ENCODE measurements around the gene TNNI3K. TPM values are rescaled to one million over a fixed set of nuclear protein-coding genes. Genes with fewer than 3 reads are reported as not detected.

TNNI3K gene
- polyA plus RNA-seq, 1 donor from 2014 or later = 3.5 TPM

- no peaks in the 10 kb centered on the region for H3K9me3 ChIP-seq (ENCODE audit: low read length)
- H3K27me3 ChIP-seq (ENCODE audit: insufficient read depth, low read depth, low read length) = no peaks in the 10 kb centered on the region
- no peaks in the 10 kb centered on the region for H4K20me1 ChIP-seq (ENCODE audit: insufficient read depth)
- no peaks in the 10 kb centered on the region for H3K79me2 ChIP-seq (replicated peaks; ENCODE audit: insufficient read depth, low read length)
- no peaks in the 10 kb centered on the region for H3K36me3 ChIP-seq (ENCODE audit: insufficient read depth, low read length)
- TF ChIP-seq TAF1 (IDR thresholded peaks at IDR 0.05; ENCODE audit: low read depth) (no peak), POLR2AphosphoS5 (IDR thresholded peaks at IDR 0.05) (no peak), EP300 (conservative IDR thresholded peaks at IDR 0.05; ENCODE audit: poor library complexity, severe bottlenecking) (no peak), SMC3 (conservative IDR thresholded peaks at IDR 0.05; ENCODE audit: poor library complexity) (no peak), MXI1 (conservative IDR thresholded peaks at IDR 0.05; ENCODE audit: poor library complexity, severe bottlenecking) (no peak), CTCF (IDR thresholded peaks at IDR 0.05; ENCODE audit: poor library complexity, severe bottlenecking) (no peak), REST (IDR thresholded peaks at IDR 0.05; ENCODE audit: borderline replicate concordance) (no peak), EZH2 (IDR thresholded peaks at IDR 0.05; ENCODE audit: borderline replicate concordance, insufficient read depth, low read length, poor library complexity, severe bottlenecking) (no peak), RAD21 (conservative IDR thresholded peaks at IDR 0.05) (no peak)
- no peak overlapping the region for H2AFZ ChIP-seq (ENCODE audit: low read depth, low read length)
- no peaks in the 10 kb centered on the region for H3F3A ChIP-seq (ENCODE audit: insufficient read depth, low read length, poor library complexity, severe bottlenecking)
- no peak overlapping the region for H3K4me2 ChIP-seq (ENCODE audit: low read length)
- no peak overlapping the region for H3K9ac ChIP-seq (ENCODE audit: low read length)
- H3K27ac ChIP-seq (ENCODE audit: low read length) = no peak overlapping the region
- H3K4me3 ChIP-seq (ENCODE audit: low read length) = no peak overlapping the region
- H3K9me2 ChIP-seq (ENCODE audit: insufficient read depth, low read length) = no peaks in the 10 kb centered on the region
These were observed 335.8 kb downstream of the TNNI3K start for GRCh38 chr1:74570797-74571492.

GRCh38 chr1:74571493-74571800, 336.3 kb downstream of the TNNI3K start:
- TF ChIP-seq TAF1 (IDR thresholded peaks at IDR 0.05; ENCODE audit: low read depth) (no peak), EP300 (conservative IDR thresholded peaks at IDR 0.05; ENCODE audit: poor library complexity, severe bottlenecking) (no peak), RAD21 (conservative IDR thresholded peaks at IDR 0.05) (no peak)
- no peak overlapping the region for H3K9ac ChIP-seq (ENCODE audit: low read length)
- no peaks in the 10 kb centered on the region for H3K9me2 ChIP-seq (ENCODE audit: insufficient read depth, low read length)
- no peaks in the 10 kb centered on the region for H3F3A ChIP-seq (ENCODE audit: insufficient read depth, low read length, poor library complexity, severe bottlenecking)
- no peak overlapping the region for H3K27ac ChIP-seq (ENCODE audit: low read length)
- H3K79me2 ChIP-seq (replicated peaks; ENCODE audit: insufficient read depth, low read length) = no peaks in the 10 kb centered on the region
- no peak overlapping the region for H2AFZ ChIP-seq (ENCODE audit: low read depth, low read length)
- no peaks in the 10 kb centered on the region for H3K9me3 ChIP-seq (ENCODE audit: low read length)
- no peak overlapping the region for H3K4me2 ChIP-seq (ENCODE audit: low read length)
- no peaks in the 10 kb centered on the region for H4K20me1 ChIP-seq (ENCODE audit: insufficient read depth)
- no peaks in the 10 kb centered on the region for H3K36me3 ChIP-seq (ENCODE audit: insufficient read depth, low read length)
- no peaks in the 10 kb centered on the region for H3K27me3 ChIP-seq (ENCODE audit: insufficient read depth, low read depth, low read length)
- no peak overlapping the region for H3K4me3 ChIP-seq (ENCODE audit: low read length)

All from neural cell (in vitro differentiated cells).